Stimulated activated CD8-positive, alpha-beta memory T cell treated with anti-CD3 and anti-CD28 coated beads, Interleukin-2, amount 100 ng/mL, for 48 hours (primary cell): ENCODE results near the gene HAUS5.
"Not testable (repeated sequence)": the region's sequence is repeated elsewhere in the genome, so short reads cannot be mapped to it uniquely, and the experiment has no call there.

ENCODE experiments used
- DNase-seq, 2 donors: peaks; one replicate each; pipeline ENCODE4 v3.0.0-alpha.2; 2020; ENCODE audit warnings: low read depth in 2 of 2

The HAUS5 gene, protein sequence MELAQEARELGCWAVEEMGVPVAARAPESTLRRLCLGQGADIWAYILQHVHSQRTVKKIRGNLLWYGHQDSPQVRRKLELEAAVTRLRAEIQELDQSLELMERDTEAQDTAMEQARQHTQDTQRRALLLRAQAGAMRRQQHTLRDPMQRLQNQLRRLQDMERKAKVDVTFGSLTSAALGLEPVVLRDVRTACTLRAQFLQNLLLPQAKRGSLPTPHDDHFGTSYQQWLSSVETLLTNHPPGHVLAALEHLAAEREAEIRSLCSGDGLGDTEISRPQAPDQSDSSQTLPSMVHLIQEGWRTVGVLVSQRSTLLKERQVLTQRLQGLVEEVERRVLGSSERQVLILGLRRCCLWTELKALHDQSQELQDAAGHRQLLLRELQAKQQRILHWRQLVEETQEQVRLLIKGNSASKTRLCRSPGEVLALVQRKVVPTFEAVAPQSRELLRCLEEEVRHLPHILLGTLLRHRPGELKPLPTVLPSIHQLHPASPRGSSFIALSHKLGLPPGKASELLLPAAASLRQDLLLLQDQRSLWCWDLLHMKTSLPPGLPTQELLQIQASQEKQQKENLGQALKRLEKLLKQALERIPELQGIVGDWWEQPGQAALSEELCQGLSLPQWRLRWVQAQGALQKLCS

DNA sequence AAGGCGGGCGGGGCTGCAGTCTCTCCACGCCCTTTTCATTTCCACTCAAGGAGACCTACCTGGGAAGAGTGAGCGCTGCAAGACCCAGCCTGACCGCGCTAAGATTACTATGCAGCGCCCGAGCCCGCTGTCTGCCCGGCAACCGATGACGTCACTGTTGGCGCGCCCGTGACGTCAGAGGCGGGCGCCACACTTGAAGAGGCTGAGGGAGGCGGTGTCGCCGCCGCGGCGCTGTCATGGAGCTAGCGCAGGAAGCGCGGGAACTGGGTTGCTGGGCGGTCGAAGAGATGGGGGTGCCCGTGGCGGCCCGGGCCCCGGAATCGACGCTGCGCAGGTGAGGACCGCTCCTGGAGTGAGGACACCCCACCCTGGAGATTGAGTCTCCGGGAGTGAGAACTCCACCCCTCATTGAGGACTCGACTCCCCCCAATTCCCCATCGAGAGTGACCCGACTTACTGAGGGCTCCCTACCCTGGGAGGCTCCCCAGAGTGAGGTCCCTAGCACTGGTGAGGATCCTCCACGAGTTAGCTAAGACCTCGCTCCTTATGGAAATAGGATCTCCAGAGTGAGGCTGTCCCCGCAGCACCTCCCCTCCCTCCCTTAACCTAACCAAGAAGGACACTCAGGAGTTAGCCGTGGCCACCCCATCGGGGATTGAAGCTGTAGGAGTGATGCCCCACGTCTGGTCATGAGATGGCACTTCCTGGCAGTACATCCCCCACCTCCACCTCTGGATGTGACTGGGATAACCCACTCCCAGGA is at the start of gene HAUS5:
HAUS5 (plus strand) TSS at position 177 of the 763 bp plus-strand sequence; CDS start at position 237, 60 bp downstream.
- peak; percentile 93 for DNase-seq

DNA sequence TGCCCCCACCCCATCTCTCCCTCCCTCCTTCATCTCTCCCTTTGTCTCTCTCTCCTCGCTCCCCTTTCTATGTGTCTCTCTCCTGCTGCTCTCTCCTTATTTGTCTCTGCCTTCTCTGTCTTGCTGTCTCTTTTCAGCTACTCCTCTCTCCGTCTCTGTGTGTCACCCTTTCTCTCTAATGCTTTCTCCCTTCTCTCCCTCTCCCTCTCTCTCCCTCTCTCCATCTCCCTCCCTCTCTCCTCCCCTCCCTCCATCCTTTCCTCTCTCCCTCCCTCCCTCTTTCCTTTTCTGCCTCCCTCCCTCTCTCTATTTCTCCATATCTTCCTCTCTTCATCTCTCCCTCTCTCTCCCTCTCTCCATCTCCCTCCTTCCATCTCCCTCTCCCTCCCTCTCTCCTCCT is 49.8 kb upstream of the HAUS5 start:
- DNase-seq, result no peak

GRCh38 chr19:35563207-35563829 is 49.2 kb upstream of the HAUS5 start, which contains the start of gene ATP4A:
Gene ATP4A (minus strand): TSS chr19:35563658. CDS start chr19:35563629, 29 bp downstream.
- DNase-seq, result no peak

GRCh38 chr19:35565016-35565856 is 47.3 kb upstream of the HAUS5 start:
- no peak for DNase-seq

- DNase-seq, result no peak
Measured at GRCh38 chr19:35566738-35567137, 45.8 kb upstream of the HAUS5 start.

DNA sequence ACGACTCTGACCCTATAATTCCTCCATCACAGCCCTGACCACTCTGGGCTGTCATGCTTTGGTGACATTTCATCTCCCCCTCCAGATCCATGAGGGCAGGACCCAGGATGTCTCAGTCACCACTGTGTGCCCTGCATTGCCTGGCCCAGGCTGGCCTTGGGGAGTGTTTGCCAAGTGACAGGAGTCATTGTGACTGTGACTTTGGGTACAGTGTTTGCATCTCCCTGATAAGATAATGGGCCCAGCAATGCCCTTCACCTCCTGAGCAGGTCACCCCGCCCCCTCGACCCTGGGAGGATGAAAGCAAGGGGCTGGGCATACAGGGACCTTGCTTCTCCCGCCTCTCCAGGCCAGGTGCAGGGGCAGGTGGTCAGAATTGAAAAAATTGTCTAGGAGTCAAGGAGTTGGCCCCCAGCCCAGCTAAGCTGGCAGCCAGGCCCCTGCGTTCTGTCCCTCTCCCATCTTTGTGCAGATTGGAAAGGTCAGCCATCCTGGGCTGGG is 43.2 kb upstream of the HAUS5 start:
- no peak for DNase-seq

DNA sequence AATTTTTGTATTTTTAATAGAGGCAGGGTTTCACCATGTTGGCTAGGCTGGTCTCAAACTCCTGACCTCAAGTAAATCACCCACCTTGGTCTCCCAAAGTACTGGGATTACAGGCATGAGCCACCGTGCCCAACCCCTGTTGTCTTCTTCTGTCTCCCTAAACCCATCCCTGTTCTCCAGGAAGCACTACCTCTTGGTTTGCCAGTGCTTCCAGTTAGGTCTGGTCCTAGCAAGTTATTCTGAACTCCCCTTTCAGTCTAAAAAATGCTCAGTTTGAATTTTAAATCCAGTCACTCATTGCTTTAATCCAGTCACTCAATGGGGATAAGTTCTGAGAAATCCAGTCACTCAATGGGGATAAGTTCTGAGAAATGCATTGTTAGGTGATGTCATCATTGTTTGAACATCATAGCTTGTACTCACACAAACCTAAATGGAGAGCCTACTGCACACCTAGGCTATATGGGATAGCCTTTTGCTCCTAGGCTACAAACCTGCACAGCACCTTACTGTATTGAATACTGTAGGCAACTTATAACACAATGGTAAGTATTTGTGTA is 41.0 kb upstream of the HAUS5 start:
- no peak for DNase-seq

- no peak for DNase-seq
Measured at GRCh38 chr19:35577918-35578317, 34.6 kb upstream of the HAUS5 start.

DNA sequence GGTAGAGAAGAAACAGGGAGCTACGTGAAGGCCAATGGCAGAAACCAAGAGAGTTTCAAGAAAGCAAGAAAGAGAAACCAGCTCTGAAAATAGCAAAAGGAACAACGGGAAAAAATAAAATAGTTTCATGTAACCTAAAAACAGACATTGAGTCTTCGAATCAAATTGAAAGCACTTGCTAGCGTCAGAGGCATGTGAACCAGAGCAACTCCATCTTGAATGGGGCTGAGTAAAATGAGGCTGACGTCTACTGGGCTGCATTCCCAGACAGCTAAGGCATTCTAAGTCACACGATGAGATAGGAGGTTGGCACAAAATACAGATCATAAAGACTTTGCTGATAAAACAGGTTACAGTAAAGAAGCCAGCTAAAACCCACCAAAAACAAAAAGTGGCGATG is 33.8 kb upstream of the HAUS5 start:
- no peak for DNase-seq

DNA sequence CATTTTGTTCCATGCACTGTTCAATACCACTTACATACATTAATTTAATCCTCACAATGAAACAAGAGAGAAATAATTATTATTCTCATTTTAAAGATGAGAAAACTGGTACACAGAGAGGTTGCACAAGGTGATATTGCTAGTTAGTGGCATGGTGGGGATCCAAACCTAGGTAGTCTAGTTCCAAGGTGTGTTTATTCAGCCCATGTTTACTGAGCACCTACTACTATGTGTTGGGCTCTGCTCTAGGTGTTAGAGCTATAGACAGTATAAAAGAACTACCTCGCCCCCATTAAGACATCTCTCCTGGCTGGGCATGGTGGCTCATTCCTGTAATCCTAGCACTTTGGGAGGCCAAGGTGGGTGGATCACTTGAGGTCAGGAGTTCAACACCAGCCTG is 29.8 kb upstream of the HAUS5 start:
- DNase-seq, result no peak

GRCh38 chr19:35585848-35586247 is 26.7 kb upstream of the HAUS5 start, which contains the start of gene PMIS2:
Gene PMIS2 (plus strand): TSS chr19:35586173. CDS start chr19:35586260, 87 bp downstream.
- DNase-seq, result peak; percentile 10 to 30

DNA sequence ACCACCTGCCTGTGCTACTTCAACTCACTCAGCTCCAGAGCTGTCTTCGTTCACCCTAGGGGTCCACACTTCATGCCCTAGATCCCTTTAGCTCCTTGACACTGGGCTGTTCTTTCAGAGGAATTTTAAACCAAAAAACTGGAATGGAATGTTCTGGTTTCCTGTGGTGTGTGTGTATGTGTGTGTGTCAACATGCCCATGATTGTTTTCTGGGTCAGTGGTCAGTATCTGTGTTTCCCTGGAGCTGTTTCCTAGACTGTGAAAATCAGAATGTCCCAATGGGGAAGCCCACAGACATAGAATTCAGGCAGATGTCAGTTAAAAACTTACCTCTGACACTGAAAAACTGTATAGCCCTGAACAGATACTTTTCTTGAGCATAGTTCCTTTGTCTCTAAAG is 25.2 kb upstream of the HAUS5 start:
- no peak for DNase-seq

- DNase-seq, result no peak
Measured at GRCh38 chr19:35590875-35591274, 21.7 kb upstream of the HAUS5 start.

GRCh38 chr19:35592226-35592625 is 20.3 kb upstream of the HAUS5 start:
- no peak for DNase-seq

- DNase-seq, result not testable (repeated sequence)
Measured at GRCh38 chr19:35595026-35595425, 17.5 kb upstream of the HAUS5 start.

DNA sequence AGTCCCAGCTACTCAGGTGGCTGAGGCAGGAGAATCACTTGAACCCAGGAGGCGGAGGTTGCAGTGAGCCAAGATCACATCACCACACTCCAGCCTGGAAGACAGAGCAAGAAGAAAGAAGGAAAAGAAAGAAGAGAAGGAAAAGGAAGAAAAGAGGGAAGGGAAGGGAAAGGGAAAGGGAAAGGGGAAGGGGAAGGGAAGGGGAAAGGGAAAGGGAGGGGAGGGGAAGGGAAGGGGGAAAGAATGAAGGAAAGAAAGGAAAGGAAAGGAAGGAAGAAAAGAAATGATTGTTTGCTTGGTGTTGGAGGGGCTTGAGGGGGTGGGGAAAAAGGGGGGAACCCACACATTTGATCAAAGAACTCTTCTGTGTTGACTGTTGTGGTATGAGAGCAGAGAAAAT is 16.6 kb upstream of the HAUS5 start:
- DNase-seq, result no peak

- DNase-seq, result no peak
Measured at GRCh38 chr19:35596366-35596999, 16.1 kb upstream of the HAUS5 start.

GRCh38 chr19:35601971-35602370 is 10.6 kb upstream of the HAUS5 start:
- no peak for DNase-seq

- not testable (repeated sequence) for DNase-seq
Measured at GRCh38 chr19:35604436-35604835, 8.1 kb upstream of the HAUS5 start.

- DNase-seq, result not testable (repeated sequence)
Measured at GRCh38 chr19:35607170-35607569, 5.4 kb upstream of the HAUS5 start.
